Subcutaneous adipose tissue (tissue), 4 donors: Measurements from ENCODE around the gene PTPRN. TPM values are rescaled to one million over a fixed set of nuclear protein-coding genes. Genes with fewer than 3 reads are reported as not detected.

Experiments used
- CTCF ChIP-seq: fragments of 450-650 bp; IDR thresholded peaks from one replicate; pipeline ENCODE4 v1.5.1; 2016; ENCODE audit warnings: low read depth, mild to moderate bottlenecking, control low read depth, antibody characterized with exemption, moderate library complexity
- total RNA-seq, 4 donors: library from RNA; depleted of rRNA; stranded (reverse); fragments of >200 nt; gene quantifications; one replicate each; pipeline ENCODE4 v1.1.0, GENCODE V29; 2016

PTPRN gene
- total RNA-seq, 4 donors from 2014 or later: not detected

GRCh38 chr2:219271021-219271420 lies 38.2 kb downstream of the PTPRN start:
- no peak for TF ChIP-seq CTCF

- no peak for TF ChIP-seq CTCF
These were observed 39.2 kb downstream of the PTPRN start for GRCh38 chr2:219270055-219270372.

GRCh38 chr2:219269362-219270054 lies 39.7 kb downstream of the PTPRN start:
- TF ChIP-seq CTCF: no peak

- TF ChIP-seq CTCF: no peak
These were observed 40.9 kb downstream of the PTPRN start for GRCh38 chr2:219268294-219268693.

- no peak for TF ChIP-seq CTCF
These were observed 42.3 kb downstream of the PTPRN start for GRCh38 chr2:219266886-219267285.

GRCh38 chr2:219266232-219266631 lies 43.0 kb downstream of the PTPRN start:
- TF ChIP-seq CTCF: no peak

GRCh38 chr2:219261024-219261855 lies 48.0 kb downstream of the PTPRN start:
- TF ChIP-seq CTCF: no peak
